NCI-H1092 (cell line): ENCODE measurements around the gene ZBTB17.
"Not testable (repeated sequence)": the region's sequence is repeated elsewhere in the genome, so short reads cannot be mapped to it uniquely, and the experiment has no call there.

Experiments used
- DNase-seq: peaks from one replicate; lab custom pipeline; 2025; lab: John Stamatoyannopoulos, UW

Gene ZBTB17

GRCh38 chr1:15988856-15989736 lies 13.2 kb upstream of the ZBTB17 start:
- DNase-seq, result no peak

GRCh38 chr1:15985611-15986297 lies 9.9 kb upstream of the ZBTB17 start:
- no peak for DNase-seq

- DNase-seq, result no peak
Measured at GRCh38 chr1:15983275-15983674, 7.4 kb upstream of the ZBTB17 start.

GRCh38 chr1:15981679-15982078 lies 5.8 kb upstream of the ZBTB17 start:
- no peak for DNase-seq

- not testable (repeated sequence) for DNase-seq
Measured at GRCh38 chr1:15977947-15978346, 2.0 kb upstream of the ZBTB17 start.

- peak; percentile 38 for DNase-seq
Measured at GRCh38 chr1:15975358-15975804, 520 bp downstream of the ZBTB17 start.

- DNase-seq, result no peak
Measured at GRCh38 chr1:15974855-15975254, 1.0 kb downstream of the ZBTB17 start.

GRCh38 chr1:15973772-15974171 lies 2.1 kb downstream of the ZBTB17 start:
- no peak for DNase-seq

GRCh38 chr1:15972409-15972808 lies 3.5 kb downstream of the ZBTB17 start:
- no peak for DNase-seq

- no peak for DNase-seq
Measured at GRCh38 chr1:15970911-15971310, 5.0 kb downstream of the ZBTB17 start.

- no peak for DNase-seq
Measured at GRCh38 chr1:15969321-15969880, 6.5 kb downstream of the ZBTB17 start.

- no peak for DNase-seq
Measured at GRCh38 chr1:15968172-15968571, 7.7 kb downstream of the ZBTB17 start.

GRCh38 chr1:15966956-15967344 lies 9.0 kb downstream of the ZBTB17 start:
- no peak for DNase-seq

- no peak for DNase-seq
Measured at GRCh38 chr1:15966081-15966955, 9.6 kb downstream of the ZBTB17 start.

- DNase-seq, result no peak
Measured at GRCh38 chr1:15965228-15965767, 10.6 kb downstream of the ZBTB17 start.

GRCh38 chr1:15963968-15964648 lies 11.8 kb downstream of the ZBTB17 start:
- DNase-seq, result no peak

- no peak for DNase-seq
Measured at GRCh38 chr1:15963363-15963967, 12.4 kb downstream of the ZBTB17 start.

GRCh38 chr1:15962671-15963362 lies 13.1 kb downstream of the ZBTB17 start:
- DNase-seq, result no peak

- no peak for DNase-seq
Measured at GRCh38 chr1:15962176-15962575, 13.7 kb downstream of the ZBTB17 start.

GRCh38 chr1:15961492-15961891 lies 14.4 kb downstream of the ZBTB17 start:
- DNase-seq, result no peak
